ENCODE results near the gene MCRIP1. TPM values are rescaled to one million over a fixed set of nuclear protein-coding genes. Genes with fewer than 3 reads are reported as not detected.

The MCRIP1 gene
- total and polyA plus RNA-seq, 10 of the 15 experiments (the other 5 are each of a cell fraction or from before 2014, with no cell fraction given), result 0.31 to 54.4 (median 30.8) TPM

DNA sequence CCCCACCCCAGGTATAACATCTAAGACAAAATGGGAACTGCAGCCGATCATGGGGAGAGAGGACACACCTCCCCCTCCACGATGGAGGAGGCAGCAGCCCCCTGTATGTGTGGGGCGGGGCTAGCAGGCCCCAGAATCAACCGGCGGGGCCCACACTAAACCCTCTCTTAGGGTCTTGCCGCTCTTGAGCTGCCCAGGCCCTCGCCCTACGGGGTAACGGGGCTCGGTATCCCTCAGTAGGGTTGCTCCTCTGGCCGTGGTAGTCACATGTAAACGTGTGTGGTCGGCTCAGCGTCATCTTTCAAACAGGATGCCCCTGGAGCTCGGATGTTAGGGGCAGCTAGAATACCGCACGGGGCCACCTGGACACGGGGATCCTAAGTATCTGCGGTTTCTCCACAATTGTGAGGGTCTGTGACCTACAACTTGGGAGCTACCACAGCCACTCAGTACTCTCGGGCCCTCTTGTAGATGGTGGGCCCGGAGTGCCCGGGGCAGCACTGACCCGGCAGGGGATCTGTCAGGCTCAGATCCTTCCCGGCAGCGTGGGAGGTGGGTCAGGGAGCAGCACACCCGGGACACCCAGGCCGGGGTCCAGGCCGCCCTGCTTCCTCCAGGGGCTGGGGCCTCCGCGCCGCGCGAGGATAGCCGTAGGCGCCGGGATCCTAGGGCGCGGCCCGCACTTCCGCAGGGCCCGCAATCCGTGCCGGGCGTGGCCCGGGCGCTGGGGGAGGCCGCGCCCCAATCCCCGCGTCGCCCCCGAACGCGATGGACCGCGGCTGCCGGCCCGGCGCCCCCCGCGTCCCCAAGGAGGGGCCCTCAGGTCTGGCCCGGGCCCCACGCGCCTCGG, 37.3 kb upstream of the MCRIP1 start (continued):
- TF ChIP-seq ZNF274 (IDR thresholded peaks at IDR 0.05; ENCODE audit: insufficient read depth, insufficient read length) (no peak), MTA2 (IDR thresholded peaks at IDR 0.05; ENCODE audit: low read depth) (no peak), PML (IDR thresholded peaks at IDR 0.05; ENCODE audit: low read length) (no peak), GABPA (IDR thresholded peaks at IDR 0.05; ENCODE audit: low read depth) (no peak), TBL1XR1 (IDR thresholded peaks at IDR 0.05; ENCODE audit: low read depth, low read length) (no peak), ESRRA (IDR thresholded peaks at IDR 0.05; ENCODE audit: low read length) (no peak), RB1 (IDR thresholded peaks at IDR 0.05; ENCODE audit: borderline replicate concordance) (no peak), ASH2L (IDR thresholded peaks at IDR 0.05; ENCODE audit: borderline replicate concordance, low read depth) (no peak), SMAD5 (IDR thresholded peaks at IDR 0.05; ENCODE audit: low read depth) (no peak), CHD2 (IDR thresholded peaks at IDR 0.05; ENCODE audit: borderline replicate concordance, low read depth, low read length) (no peak), SUZ12 (IDR thresholded peaks at IDR 0.05; ENCODE audit: unreplicated experiment) (no peak), NFIC (IDR thresholded peaks at IDR 0.05; ENCODE audit: low read depth, low read length) (no peak), IKZF1 (conservative IDR thresholded peaks at IDR 0.05) (peak; percentile 29), YY1 (IDR thresholded peaks at IDR 0.05; ENCODE audit: low read depth, low read length) (no peak), KDM1A (IDR thresholded peaks at IDR 0.05; ENCODE audit: borderline replicate concordance) (no peak), KLF5 (IDR thresholded peaks at IDR 0.05; ENCODE audit: partially characterized antibody) (no peak), BMI1 (IDR thresholded peaks at IDR 0.05; ENCODE audit: borderline replicate concordance) (no peak), ZSCAN29 (IDR thresholded peaks at IDR 0.05) (no peak), TCF12 (IDR thresholded peaks at IDR 0.05; ENCODE audit: low read depth, low read length) (no peak), HCFC1 (IDR thresholded peaks at IDR 0.05; ENCODE audit: low read length) (no peak), YBX1 (IDR thresholded peaks at IDR 0.05) (no peak), ATF7 (IDR thresholded peaks at IDR 0.05; ENCODE audit: low read depth) (no peak), TCF7 (IDR thresholded peaks at IDR 0.05; ENCODE audit: borderline replicate concordance) (no peak)
- TF ChIP-seq, protein P1, sequence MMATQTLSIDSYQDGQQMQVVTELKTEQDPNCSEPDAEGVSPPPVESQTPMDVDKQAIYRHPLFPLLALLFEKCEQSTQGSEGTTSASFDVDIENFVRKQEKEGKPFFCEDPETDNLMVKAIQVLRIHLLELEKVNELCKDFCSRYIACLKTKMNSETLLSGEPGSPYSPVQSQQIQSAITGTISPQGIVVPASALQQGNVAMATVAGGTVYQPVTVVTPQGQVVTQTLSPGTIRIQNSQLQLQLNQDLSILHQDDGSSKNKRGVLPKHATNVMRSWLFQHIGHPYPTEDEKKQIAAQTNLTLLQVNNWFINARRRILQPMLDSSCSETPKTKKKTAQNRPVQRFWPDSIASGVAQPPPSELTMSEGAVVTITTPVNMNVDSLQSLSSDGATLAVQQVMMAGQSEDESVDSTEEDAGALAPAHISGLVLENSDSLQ (IDR thresholded peaks at IDR 0.05), result no peak
- TF ChIP-seq, protein P2, sequence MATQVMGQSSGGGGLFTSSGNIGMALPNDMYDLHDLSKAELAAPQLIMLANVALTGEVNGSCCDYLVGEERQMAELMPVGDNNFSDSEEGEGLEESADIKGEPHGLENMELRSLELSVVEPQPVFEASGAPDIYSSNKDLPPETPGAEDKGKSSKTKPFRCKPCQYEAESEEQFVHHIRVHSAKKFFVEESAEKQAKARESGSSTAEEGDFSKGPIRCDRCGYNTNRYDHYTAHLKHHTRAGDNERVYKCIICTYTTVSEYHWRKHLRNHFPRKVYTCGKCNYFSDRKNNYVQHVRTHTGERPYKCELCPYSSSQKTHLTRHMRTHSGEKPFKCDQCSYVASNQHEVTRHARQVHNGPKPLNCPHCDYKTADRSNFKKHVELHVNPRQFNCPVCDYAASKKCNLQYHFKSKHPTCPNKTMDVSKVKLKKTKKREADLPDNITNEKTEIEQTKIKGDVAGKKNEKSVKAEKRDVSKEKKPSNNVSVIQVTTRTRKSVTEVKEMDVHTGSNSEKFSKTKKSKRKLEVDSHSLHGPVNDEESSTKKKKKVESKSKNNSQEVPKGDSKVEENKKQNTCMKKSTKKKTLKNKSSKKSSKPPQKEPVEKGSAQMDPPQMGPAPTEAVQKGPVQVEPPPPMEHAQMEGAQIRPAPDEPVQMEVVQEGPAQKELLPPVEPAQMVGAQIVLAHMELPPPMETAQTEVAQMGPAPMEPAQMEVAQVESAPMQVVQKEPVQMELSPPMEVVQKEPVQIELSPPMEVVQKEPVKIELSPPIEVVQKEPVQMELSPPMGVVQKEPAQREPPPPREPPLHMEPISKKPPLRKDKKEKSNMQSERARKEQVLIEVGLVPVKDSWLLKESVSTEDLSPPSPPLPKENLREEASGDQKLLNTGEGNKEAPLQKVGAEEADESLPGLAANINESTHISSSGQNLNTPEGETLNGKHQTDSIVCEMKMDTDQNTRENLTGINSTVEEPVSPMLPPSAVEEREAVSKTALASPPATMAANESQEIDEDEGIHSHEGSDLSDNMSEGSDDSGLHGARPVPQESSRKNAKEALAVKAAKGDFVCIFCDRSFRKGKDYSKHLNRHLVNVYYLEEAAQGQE (IDR thresholded peaks at IDR 0.05; ENCODE audit: low read depth, low read length), result no peak
- TF ChIP-seq, protein P3, sequence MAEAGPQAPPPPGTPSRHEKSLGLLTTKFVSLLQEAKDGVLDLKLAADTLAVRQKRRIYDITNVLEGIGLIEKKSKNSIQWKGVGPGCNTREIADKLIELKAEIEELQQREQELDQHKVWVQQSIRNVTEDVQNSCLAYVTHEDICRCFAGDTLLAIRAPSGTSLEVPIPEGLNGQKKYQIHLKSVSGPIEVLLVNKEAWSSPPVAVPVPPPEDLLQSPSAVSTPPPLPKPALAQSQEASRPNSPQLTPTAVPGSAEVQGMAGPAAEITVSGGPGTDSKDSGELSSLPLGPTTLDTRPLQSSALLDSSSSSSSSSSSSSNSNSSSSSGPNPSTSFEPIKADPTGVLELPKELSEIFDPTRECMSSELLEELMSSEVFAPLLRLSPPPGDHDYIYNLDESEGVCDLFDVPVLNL (IDR thresholded peaks at IDR 0.05; ENCODE audit: low read depth, low read length), result no peak
